ENCODE measurements around the gene PTGER4. TPM values are rescaled to one million over a fixed set of nuclear protein-coding genes. Genes with fewer than 3 reads are reported as not detected.

The PTGER4 gene
- total RNA-seq, 1 experiment from 2014 or later: 27.6 TPM

DNA sequence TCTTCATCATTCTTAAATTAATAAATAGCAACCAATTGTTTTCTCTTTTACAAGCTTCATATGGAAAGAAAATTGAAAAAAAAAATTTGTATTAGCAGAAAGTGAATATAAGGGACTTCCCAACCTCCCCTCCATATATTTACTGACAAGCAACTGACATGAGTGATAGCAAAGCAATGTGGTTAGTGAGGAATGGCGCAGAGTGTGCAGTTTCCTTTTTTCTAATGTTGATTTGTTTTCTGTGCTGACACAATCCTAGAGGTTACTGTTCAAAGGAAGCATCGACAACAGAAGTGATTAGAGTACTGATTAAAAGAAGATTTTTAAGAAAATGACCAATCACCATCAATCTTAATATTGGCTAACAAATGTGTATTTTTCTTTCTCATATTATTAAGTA is 1.7 kb upstream of the PTGER4 start:
- Histone ChIP-seq H3K4me1 (replicated peaks) (peaks cover 51% of the 10 kb centered on the region), H3K27ac (peak overlapping the region; percentile 95)

DNA sequence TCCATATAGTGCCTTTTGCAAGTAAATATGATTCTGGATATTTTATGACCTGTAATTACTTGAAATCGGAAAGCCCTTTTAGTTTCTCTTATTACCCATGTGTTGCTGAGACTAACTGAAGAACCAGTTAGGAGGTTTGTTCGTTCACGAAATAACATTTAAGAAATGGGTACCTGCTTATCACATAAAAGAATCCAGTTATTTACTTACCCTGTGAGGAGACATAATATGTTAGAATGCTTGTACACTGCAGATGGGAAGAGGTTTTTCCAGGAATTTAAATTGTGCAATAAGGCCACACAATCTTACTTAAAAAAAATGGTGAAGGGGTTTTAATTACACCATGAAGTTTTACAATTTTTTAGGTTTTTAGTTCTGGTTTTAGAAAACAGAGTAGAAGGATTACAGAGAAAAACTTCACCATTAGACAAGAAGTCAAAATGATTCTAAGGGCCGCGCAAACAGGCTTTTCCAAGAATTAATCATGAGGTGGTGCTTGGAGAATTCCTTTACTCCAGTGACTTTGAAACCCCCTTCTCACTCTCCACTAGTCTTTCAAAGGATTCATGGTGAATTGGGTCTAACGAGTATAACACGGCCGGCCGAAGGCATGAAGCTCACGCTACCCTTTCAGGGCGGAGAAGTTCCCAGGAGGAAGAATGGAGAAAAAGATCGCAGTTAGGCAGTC is 1.1 kb upstream of the PTGER4 start:
- Histone ChIP-seq H3K9me3 (replicated peaks) (0 out of 2 replicates have a peak, but pooled peaks cover 6% of the 10 kb centered on the region), H3K27me3 (replicated peaks) (no peaks in the 10 kb centered on the region), H3K27ac (peak overlapping the region; percentile 95), H3K36me3 (peaks cover 36% of the 10 kb centered on the region), H3K4me1 (replicated peaks) (peaks cover 54% of the 10 kb centered on the region), H3K4me3 (peak overlapping the region; percentile 74)
- DNase-seq (ENCODE audit: low read depth in 1 of 2, low spot score in 2 of 2): peak in 1 of 2 experiments; percentile 17

More for the DNA sequence above, 1.7 kb upstream of the PTGER4 start:
- no peaks in the 10 kb centered on the region for H3K27me3 ChIP-seq (replicated peaks)
- peak in 1 of 2 experiments; percentile 37 for DNase-seq (ENCODE audit: low read depth in 1 of 2, low spot score in 2 of 2)
- peaks cover 30% of the 10 kb centered on the region for H3K36me3 ChIP-seq
- H3K9me3 ChIP-seq (replicated peaks): 0 out of 2 replicates have a peak, but pooled peaks cover 6% of the 10 kb centered on the region
- peak overlapping the region; percentile 74 for H3K4me3 ChIP-seq

DNA sequence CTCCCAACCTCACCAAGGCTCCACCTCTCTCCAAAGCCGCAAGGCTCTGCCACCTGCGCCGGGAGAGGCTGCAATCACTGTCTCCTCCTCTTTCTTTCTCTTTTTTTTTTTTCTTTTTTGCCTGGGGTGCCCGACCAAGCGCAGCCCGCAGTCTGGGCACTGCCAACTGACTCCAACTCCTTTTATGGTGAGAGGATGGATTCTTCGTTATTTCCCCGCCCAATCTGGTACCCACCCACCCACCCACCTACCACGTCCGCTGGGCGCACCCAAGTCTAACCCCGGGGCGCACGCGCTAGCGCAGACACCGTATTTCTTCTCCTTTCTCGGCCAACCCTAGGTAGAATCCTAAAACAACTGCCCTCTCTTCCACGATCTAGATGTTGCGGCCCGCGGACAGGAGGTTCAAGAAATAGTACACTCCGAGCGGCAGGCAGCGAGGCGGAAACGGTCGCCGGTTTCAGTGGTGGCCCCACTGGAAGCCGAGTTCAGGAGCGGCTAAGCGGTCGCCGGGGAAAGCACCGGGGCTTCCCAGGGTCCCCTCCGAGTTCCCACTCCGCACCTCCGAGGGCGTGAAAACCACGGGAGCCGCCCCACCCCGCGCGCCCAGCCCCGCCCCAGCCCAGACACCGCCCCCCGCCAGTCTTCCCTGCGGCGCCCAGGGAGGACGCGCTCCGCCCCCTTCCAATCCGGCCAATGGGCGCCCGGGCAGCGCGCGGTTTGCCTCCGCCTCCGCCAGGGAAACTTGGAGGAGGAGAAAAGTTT is 385 bp upstream of the PTGER4 start:
- peak overlapping the region; percentile 95 for H3K27ac ChIP-seq
- 0 out of 2 replicates have a peak, but pooled peaks cover 6% of the 10 kb centered on the region for H3K9me3 ChIP-seq (replicated peaks)
- peak overlapping the region; percentile 74 for H3K4me3 ChIP-seq
- peaks cover 58% of the 10 kb centered on the region for H3K4me1 ChIP-seq (replicated peaks)
- peak; percentile 92 to 95 for DNase-seq (ENCODE audit: low read depth in 1 of 2, low spot score in 2 of 2)
- H3K36me3 ChIP-seq: peaks cover 39% of the 10 kb centered on the region
- no peaks in the 10 kb centered on the region for H3K27me3 ChIP-seq (replicated peaks)

DNA sequence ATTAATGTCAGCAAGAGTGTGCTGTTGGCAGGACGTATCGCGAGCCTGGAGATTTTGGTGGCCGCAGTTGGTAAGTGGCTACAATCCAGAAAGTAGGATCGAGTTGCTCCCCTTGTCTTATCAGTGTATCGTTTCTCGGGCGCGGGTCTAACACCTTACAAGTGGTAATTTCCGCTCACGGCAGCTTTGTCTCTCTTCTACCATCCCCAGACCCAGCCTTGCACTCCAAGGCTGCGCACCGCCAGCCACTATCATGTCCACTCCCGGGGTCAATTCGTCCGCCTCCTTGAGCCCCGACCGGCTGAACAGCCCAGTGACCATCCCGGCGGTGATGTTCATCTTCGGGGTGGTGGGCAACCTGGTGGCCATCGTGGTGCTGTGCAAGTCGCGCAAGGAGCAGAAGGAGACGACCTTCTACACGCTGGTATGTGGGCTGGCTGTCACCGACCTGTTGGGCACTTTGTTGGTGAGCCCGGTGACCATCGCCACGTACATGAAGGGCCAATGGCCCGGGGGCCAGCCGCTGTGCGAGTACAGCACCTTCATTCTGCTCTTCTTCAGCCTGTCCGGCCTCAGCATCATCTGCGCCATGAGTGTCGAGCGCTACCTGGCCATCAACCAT is 1.1 kb downstream of the PTGER4 start:
- Histone ChIP-seq H3K4me3 (peak overlapping the region; percentile 74), H3K27me3 (replicated peaks) (no peaks in the 10 kb centered on the region), H3K36me3 (peaks cover 49% of the 10 kb centered on the region), H3K27ac (no peak overlapping the region), H3K4me1 (replicated peaks) (peaks cover 70% of the 10 kb centered on the region), H3K9me3 (replicated peaks) (0 out of 2 replicates have a peak, but pooled peaks cover 6% of the 10 kb centered on the region)
- DNase-seq (ENCODE audit: low read depth in 1 of 2, low spot score in 2 of 2): no peak

DNA sequence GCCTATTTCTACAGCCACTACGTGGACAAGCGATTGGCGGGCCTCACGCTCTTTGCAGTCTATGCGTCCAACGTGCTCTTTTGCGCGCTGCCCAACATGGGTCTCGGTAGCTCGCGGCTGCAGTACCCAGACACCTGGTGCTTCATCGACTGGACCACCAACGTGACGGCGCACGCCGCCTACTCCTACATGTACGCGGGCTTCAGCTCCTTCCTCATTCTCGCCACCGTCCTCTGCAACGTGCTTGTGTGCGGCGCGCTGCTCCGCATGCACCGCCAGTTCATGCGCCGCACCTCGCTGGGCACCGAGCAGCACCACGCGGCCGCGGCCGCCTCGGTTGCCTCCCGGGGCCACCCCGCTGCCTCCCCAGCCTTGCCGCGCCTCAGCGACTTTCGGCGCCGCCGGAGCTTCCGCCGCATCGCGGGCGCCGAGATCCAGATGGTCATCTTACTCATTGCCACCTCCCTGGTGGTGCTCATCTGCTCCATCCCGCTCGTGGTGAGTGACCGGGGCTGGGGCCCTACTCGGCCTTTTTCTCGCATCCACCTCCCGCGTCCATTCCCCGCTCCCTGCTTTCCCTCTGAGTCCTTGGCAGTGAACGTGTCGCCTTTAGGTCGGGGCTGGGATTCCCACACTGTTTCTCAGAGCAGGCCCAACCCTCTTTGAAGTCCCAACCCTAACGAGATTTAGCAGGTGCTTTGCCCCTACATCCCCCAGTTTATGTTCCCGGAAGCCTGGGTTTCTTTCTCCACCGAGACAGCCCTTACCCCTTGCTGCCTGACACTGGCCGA is 1.8 kb downstream of the PTGER4 start:
- peaks cover 56% of the 10 kb centered on the region for H3K36me3 ChIP-seq
- no peaks in the 10 kb centered on the region for H3K27me3 ChIP-seq (replicated peaks)
- DNase-seq (ENCODE audit: low read depth in 1 of 2, low spot score in 2 of 2): no peak
- H3K4me3 ChIP-seq: no peak overlapping the region
- no peak overlapping the region for H3K27ac ChIP-seq
- H3K4me1 ChIP-seq (replicated peaks): peaks cover 66% of the 10 kb centered on the region
- 0 out of 2 replicates have a peak, but pooled peaks cover 6% of the 10 kb centered on the region for H3K9me3 ChIP-seq (replicated peaks)

DNA sequence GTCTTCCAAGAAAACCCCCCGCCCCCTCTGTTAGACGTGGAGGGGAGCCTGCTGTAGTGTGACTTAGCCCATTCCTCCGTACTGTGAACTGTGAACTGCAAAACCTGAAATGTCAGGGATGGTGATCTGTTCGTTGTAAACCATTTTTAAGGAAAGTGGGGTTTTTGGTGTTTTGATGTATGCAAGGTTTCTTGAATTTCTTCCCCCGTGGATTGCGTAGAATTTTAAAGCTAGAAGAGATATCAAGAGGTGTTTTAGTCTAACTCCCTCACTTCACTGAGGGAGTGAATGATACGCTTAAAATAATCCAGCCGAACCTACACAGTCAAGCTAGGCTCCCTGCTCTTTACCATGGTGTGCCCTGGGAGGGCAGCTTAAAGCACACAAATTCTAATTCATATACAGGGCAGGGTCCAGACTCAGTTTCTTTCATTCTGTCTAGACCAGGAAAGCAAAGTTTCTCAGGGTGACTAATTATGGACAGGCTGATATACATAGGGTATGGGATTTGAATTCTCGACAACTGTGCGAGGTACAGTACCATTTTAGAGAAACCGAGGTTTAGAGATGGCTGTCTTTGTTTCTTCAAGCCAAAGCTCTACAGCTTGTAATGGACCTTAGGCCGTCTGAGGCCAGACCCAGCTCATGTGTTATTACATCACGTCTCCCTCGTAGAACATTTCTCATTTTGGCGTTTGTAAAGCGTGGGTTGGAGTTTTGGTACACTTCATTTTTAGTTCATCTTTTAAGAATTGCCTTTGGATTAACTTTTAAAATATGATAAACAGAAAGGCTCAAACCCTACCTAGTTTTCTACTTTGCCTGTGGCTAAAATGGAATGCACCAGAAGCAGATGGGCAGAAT is 2.7 kb downstream of the PTGER4 start:
- Histone ChIP-seq H3K4me1 (replicated peaks) (peaks cover 58% of the 10 kb centered on the region), H3K27me3 (replicated peaks) (no peaks in the 10 kb centered on the region), H3K27ac (no peak overlapping the region), H3K4me3 (no peak overlapping the region), H3K36me3 (peaks cover 56% of the 10 kb centered on the region), H3K9me3 (replicated peaks) (0 out of 2 replicates have a peak, but pooled peaks cover 6% of the 10 kb centered on the region)
- no peak for DNase-seq (ENCODE audit: low read depth in 1 of 2, low spot score in 2 of 2)

DNA sequence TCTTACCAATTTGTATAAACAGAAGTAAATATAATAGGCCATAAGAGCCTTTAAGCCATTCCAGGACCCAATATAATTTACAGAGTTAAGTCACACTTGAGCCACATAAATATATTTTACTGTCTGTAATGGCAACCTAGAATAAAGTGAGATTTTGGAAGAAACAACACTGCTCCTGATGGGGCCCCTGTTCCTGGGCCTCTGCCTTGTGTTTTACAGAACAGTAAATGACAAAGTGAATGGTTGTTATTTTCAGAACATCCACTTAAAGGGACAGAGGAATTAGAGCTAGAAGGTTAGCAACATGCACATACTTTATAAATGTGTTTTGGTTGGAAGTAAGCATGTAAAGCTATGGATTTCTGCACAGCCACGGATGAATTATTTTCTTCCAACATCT is 3.6 kb downstream of the PTGER4 start:
- Histone ChIP-seq H3K36me3 (peaks cover 56% of the 10 kb centered on the region), H3K9me3 (replicated peaks) (0 out of 2 replicates have a peak, but pooled peaks cover 6% of the 10 kb centered on the region), H3K4me3 (no peak overlapping the region), H3K27ac (no peak overlapping the region), H3K27me3 (replicated peaks) (no peaks in the 10 kb centered on the region), H3K4me1 (replicated peaks) (peaks cover 63% of the 10 kb centered on the region)
- no peak for DNase-seq (ENCODE audit: low read depth in 1 of 2, low spot score in 2 of 2)

DNA sequence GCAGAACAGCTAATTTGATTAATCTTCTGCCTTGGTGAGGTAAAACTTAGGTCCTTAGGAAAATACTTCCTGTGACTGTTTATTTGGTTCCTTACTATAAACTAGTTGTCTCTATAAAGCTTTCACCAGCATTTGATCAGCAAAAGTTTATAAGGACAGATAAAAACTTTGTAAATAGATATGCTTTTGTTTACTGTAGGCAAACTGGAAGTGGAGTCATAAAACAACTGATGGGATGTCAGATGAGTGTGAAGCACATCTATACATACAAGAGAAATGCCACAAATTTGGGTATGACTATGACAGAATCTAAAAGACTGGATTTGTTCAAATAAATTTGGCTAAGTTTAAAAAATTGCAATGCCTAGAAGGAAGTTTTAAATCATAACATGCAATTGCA is 5.5 kb downstream of the PTGER4 start:
- H3K27ac ChIP-seq: no peak overlapping the region
- no peak for DNase-seq (ENCODE audit: low read depth in 1 of 2, low spot score in 2 of 2)
- peaks cover 77% of the 10 kb centered on the region for H3K4me1 ChIP-seq (replicated peaks)

DNA sequence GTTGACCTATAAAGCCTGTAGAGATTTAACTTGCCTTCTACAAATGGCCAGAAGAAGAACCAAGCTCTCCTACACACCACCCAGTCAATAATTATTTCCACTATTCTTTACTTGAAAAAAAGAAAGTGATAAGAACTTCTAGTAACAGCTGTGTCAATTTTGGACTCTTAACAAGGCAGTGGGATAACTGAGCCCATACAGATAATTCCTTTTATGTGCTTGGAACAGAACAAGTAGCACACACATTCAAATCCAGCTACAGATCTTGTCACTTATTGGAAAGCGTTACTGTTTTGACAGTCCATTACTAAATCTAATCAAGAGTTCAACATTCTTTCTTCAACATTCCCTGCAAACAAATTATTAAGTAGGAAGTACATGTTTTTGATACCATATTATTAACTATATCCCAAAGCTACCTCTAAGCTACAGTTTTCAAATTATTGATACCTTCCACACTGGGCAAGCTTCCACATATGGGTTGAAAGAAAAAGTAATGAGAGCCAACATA is 6.3 kb downstream of the PTGER4 start:
- Histone ChIP-seq H3K27ac (no peak overlapping the region), H3K4me1 (replicated peaks) (peaks cover 71% of the 10 kb centered on the region), H3K27me3 (replicated peaks) (no peaks in the 10 kb centered on the region), H3K9me3 (replicated peaks) (0 out of 2 replicates have a peak, but pooled peaks cover 3% of the 10 kb centered on the region), H3K36me3 (peaks cover 54% of the 10 kb centered on the region), H3K4me3 (no peak overlapping the region)
- no peak for DNase-seq (ENCODE audit: low read depth in 1 of 2, low spot score in 2 of 2)

More for the DNA sequence above, 5.5 kb downstream of the PTGER4 start:
- Histone ChIP-seq H3K9me3 (replicated peaks) (0 out of 2 replicates have a peak, but pooled peaks cover 6% of the 10 kb centered on the region), H3K4me3 (no peak overlapping the region), H3K27me3 (replicated peaks) (no peaks in the 10 kb centered on the region), H3K36me3 (peaks cover 54% of the 10 kb centered on the region)

DNA sequence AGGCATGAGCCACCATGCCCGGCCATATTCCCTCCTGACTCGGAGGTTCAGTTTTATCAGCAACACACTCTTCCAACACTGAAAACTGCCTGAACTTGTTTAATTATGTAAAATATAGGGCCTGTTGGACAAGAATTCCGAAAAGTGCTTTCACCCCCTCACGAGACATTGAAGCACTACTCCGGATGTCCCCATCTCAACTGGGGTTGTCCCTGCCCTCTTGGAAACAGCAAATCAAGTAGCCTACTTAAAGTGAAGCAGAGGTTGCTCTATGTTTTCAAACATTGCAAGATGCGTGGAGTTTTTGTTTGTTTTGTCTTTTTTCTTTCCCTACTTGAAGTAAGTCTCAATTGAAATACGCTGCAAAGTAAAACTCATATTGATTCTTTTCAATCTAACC is 7.6 kb downstream of the PTGER4 start:
- H3K4me1 ChIP-seq (replicated peaks): peaks cover 59% of the 10 kb centered on the region
- no peak overlapping the region for H3K4me3 ChIP-seq
- H3K27me3 ChIP-seq (replicated peaks): no peaks in the 10 kb centered on the region
- peak overlapping the region; percentile 1; the same call in 1 of the 2 replicates for H3K27ac ChIP-seq
- peaks cover 51% of the 10 kb centered on the region for H3K36me3 ChIP-seq
- no peaks in the 10 kb centered on the region for H3K9me3 ChIP-seq (replicated peaks)
- DNase-seq (ENCODE audit: low read depth in 1 of 2, low spot score in 2 of 2): no peak

DNA sequence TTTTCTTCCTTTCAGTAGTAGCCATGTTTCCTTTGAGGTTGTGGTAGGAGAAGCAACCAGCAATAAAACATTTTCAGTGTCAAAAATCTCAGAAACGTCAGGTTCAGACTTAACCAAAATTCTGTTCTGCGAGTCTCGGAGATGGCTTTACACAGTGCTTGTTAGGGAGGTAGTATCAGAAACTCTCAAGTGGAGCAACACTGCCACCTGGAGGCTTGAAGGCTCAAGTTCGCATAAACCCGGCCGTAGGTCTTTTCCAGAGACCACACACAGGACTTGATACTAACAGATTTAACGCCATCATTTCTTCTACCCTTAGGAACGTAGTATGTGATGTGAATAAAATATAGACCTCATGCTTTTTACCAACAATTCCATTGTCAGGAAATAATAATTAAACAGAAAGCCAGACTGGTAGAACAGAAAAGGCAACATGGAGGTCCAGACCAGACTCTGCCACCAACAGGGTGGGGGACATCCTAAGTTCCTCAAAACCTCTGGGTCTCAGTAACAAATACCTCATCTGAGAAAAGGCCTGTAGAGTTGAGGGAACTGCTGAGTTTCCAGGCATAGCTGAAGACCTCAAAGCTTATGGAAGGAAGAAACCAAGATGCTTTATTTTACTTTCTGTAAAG is 8.5 kb downstream of the PTGER4 start:
- no peaks in the 10 kb centered on the region for H3K27me3 ChIP-seq (replicated peaks)
- H3K36me3 ChIP-seq: peaks cover 51% of the 10 kb centered on the region
- peak overlapping the region; percentile 75 for H3K27ac ChIP-seq
- no peak overlapping the region for H3K4me3 ChIP-seq
- DNase-seq (ENCODE audit: low read depth in 1 of 2, low spot score in 2 of 2): peak; percentile 79 to 85
- H3K9me3 ChIP-seq (replicated peaks): no peaks in the 10 kb centered on the region
- H3K4me1 ChIP-seq (replicated peaks): peaks cover 49% of the 10 kb centered on the region

DNA sequence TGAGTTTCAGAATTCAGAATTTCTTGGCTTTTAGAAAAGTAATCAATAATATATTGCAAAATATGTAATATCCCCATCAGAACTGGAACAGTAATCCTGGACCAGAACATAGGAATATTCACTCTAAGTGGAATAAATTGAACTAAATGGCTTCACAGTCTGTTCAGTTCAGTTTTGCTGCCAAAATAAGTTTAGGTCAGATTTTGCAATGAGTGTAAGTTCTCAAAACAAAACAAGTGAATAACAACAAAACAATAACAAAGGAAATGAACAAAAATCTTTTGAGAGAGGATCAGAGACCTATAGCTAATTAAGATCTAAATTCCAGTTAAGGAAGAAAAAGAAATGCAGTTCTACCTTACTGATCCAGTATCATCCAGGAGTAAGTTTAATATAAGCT is 9.3 kb downstream of the PTGER4 start:
- Histone ChIP-seq H3K9me3 (replicated peaks) (0 out of 2 replicates have a peak, but pooled peaks cover under 1% of the 10 kb centered on the region), H3K27ac (peak overlapping the region; percentile 75), H3K27me3 (replicated peaks) (no peaks in the 10 kb centered on the region), H3K36me3 (peaks cover 51% of the 10 kb centered on the region), H3K4me1 (replicated peaks) (peaks cover 44% of the 10 kb centered on the region), H3K4me3 (no peak overlapping the region)
- peak in 1 of 2 experiments; percentile 15 for DNase-seq (ENCODE audit: low read depth in 1 of 2, low spot score in 2 of 2)

All from SJSA1 (cell line).